ENCODE results near the gene PDPR. TPM values are rescaled to one million over a fixed set of nuclear protein-coding genes. Genes with fewer than 3 reads are reported as not detected.
"Not testable (repeated sequence)": the region's sequence is repeated elsewhere in the genome, so short reads cannot be mapped to it uniquely, and the experiment has no call there.

The PDPR gene
- total RNA-seq, 1 experiment from 2014 or later = 9.4 TPM

- H3K4me2 ChIP-seq (ENCODE audit: low read length); H3K9ac ChIP-seq (ENCODE audit: low read length); H3K9me2 ChIP-seq (replicated peaks; ENCODE audit: low read length); H3K79me2 ChIP-seq (ENCODE audit: low read length); ATAC-seq; H3F3A ChIP-seq (ENCODE audit: low read length, unreplicated experiment); BruUV-seq (replicated peaks); H3K27me3 ChIP-seq (ENCODE audit: low read length); H2AFZ ChIP-seq (ENCODE audit: low read length); H3K4me3 ChIP-seq (ENCODE audit: low read length); H3K27ac ChIP-seq (ENCODE audit: low read length); DNase-seq; H3K9me3 ChIP-seq (ENCODE audit: low read length); H3K36me3 ChIP-seq (ENCODE audit: low read depth, low read length); intact Hi-C loops (cut with micrococcal nuclease); POLR2A ChIA-PET (ENCODE audit: unreplicated experiment); H3K4me1 ChIP-seq (ENCODE audit: insufficient read depth, low read length); H4K20me1 ChIP-seq (ENCODE audit: low read length); CTCF ChIA-PET: not testable (repeated sequence)
Observed at GRCh38 chr16:70081219-70081618, 32.9 kb upstream of the PDPR start.

DNA sequence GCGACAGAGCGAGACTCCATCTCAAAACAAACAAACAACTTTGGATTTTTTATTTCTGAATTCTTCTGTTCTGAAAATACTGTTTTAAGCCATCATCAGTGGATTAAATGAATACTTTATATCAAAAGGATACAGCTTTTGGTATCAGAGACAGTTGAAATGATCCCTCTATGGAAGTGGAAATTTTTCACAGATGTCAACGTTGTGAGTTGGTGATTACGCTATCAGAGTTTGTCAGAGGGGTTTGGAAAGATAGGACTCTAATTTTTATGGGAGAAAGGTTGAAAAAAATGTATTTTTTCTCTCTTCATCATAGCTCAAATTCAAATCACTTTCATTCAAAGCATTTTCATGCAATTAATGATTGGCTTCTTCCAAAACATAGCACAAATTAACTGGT, 30.2 kb upstream of the PDPR start:
- BruUV-seq (replicated peaks); H3K27ac ChIP-seq (ENCODE audit: low read length); H2AFZ ChIP-seq (ENCODE audit: low read length); H3K9me3 ChIP-seq (ENCODE audit: low read length); H3K36me3 ChIP-seq (ENCODE audit: low read depth, low read length); H3K9ac ChIP-seq (ENCODE audit: low read length); CTCF ChIA-PET; ATAC-seq; H3K4me1 ChIP-seq (ENCODE audit: insufficient read depth, low read length); H3F3A ChIP-seq (ENCODE audit: low read length, unreplicated experiment); H3K79me2 ChIP-seq (ENCODE audit: low read length); H4K20me1 ChIP-seq (ENCODE audit: low read length); intact Hi-C loops (cut with micrococcal nuclease); H3K4me2 ChIP-seq (ENCODE audit: low read length); H3K27me3 ChIP-seq (ENCODE audit: low read length); H3K4me3 ChIP-seq (ENCODE audit: low read length); POLR2A ChIA-PET (ENCODE audit: unreplicated experiment); DNase-seq; H3K9me2 ChIP-seq (replicated peaks; ENCODE audit: low read length): not testable (repeated sequence)

- CTCF ChIA-PET; H3K27ac ChIP-seq (ENCODE audit: low read length); H2AFZ ChIP-seq (ENCODE audit: low read length); H3K36me3 ChIP-seq (ENCODE audit: low read depth, low read length); H3K4me3 ChIP-seq (ENCODE audit: low read length); POLR2A ChIA-PET (ENCODE audit: unreplicated experiment); intact Hi-C loops (cut with micrococcal nuclease); H3K9ac ChIP-seq (ENCODE audit: low read length); H3K4me1 ChIP-seq (ENCODE audit: insufficient read depth, low read length); H3K4me2 ChIP-seq (ENCODE audit: low read length); H3K27me3 ChIP-seq (ENCODE audit: low read length); H3F3A ChIP-seq (ENCODE audit: low read length, unreplicated experiment); H3K79me2 ChIP-seq (ENCODE audit: low read length); H3K9me3 ChIP-seq (ENCODE audit: low read length); H4K20me1 ChIP-seq (ENCODE audit: low read length); BruUV-seq (replicated peaks); ATAC-seq; DNase-seq; H3K9me2 ChIP-seq (replicated peaks; ENCODE audit: low read length): not testable (repeated sequence)
Observed at GRCh38 chr16:70088160-70088559, 26.0 kb upstream of the PDPR start.

- H3K79me2 ChIP-seq (ENCODE audit: low read length); H3K4me2 ChIP-seq (ENCODE audit: low read length); ATAC-seq; BruUV-seq (replicated peaks); H3F3A ChIP-seq (ENCODE audit: low read length, unreplicated experiment); H3K4me1 ChIP-seq (ENCODE audit: insufficient read depth, low read length); H3K27ac ChIP-seq (ENCODE audit: low read length); H3K36me3 ChIP-seq (ENCODE audit: low read depth, low read length); H3K4me3 ChIP-seq (ENCODE audit: low read length); H3K9me3 ChIP-seq (ENCODE audit: low read length); H4K20me1 ChIP-seq (ENCODE audit: low read length); POLR2A ChIA-PET (ENCODE audit: unreplicated experiment); H3K27me3 ChIP-seq (ENCODE audit: low read length); DNase-seq; intact Hi-C loops (cut with micrococcal nuclease); H3K9me2 ChIP-seq (replicated peaks; ENCODE audit: low read length); H3K9ac ChIP-seq (ENCODE audit: low read length); CTCF ChIA-PET; H2AFZ ChIP-seq (ENCODE audit: low read length): not testable (repeated sequence)
Observed at GRCh38 chr16:70088877-70089276, 25.3 kb upstream of the PDPR start.

GRCh38 chr16:70089289-70089688, 24.8 kb upstream of the PDPR start:
- H4K20me1 ChIP-seq (ENCODE audit: low read length); H3K9me2 ChIP-seq (replicated peaks; ENCODE audit: low read length); H3K4me3 ChIP-seq (ENCODE audit: low read length); H2AFZ ChIP-seq (ENCODE audit: low read length); H3K79me2 ChIP-seq (ENCODE audit: low read length); H3K4me1 ChIP-seq (ENCODE audit: insufficient read depth, low read length); H3K9me3 ChIP-seq (ENCODE audit: low read length); DNase-seq; H3K9ac ChIP-seq (ENCODE audit: low read length); H3F3A ChIP-seq (ENCODE audit: low read length, unreplicated experiment); ATAC-seq; H3K4me2 ChIP-seq (ENCODE audit: low read length); H3K36me3 ChIP-seq (ENCODE audit: low read depth, low read length); CTCF ChIA-PET; BruUV-seq (replicated peaks); POLR2A ChIA-PET (ENCODE audit: unreplicated experiment); H3K27ac ChIP-seq (ENCODE audit: low read length); H3K27me3 ChIP-seq (ENCODE audit: low read length); intact Hi-C loops (cut with micrococcal nuclease): not testable (repeated sequence)

DNA sequence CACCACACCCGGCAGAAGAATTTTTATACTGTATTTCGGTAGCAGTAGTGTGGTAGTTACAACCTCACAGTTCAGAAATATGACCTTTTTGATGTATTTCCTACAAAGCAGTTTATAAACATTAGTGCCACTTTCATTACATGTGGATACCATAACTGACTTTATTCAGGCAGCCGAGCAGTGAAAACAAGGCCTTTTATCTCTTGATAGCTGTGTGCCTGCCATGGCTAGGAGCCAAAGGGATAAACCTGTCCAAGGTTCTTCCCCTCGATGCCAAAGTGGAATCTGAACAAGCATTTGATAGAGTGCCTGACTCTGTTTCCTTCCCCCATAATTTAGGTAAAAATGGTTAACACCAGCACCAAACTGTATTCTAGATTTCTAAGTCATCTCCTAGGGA, 23.0 kb upstream of the PDPR start:
- H3K4me1 ChIP-seq (ENCODE audit: insufficient read depth, low read length); intact Hi-C loops (cut with micrococcal nuclease); H3K79me2 ChIP-seq (ENCODE audit: low read length); H3K4me3 ChIP-seq (ENCODE audit: low read length); ATAC-seq; H4K20me1 ChIP-seq (ENCODE audit: low read length); H3K4me2 ChIP-seq (ENCODE audit: low read length); H3K27ac ChIP-seq (ENCODE audit: low read length); DNase-seq; H3K9me3 ChIP-seq (ENCODE audit: low read length); H3K36me3 ChIP-seq (ENCODE audit: low read depth, low read length); H2AFZ ChIP-seq (ENCODE audit: low read length); H3K9ac ChIP-seq (ENCODE audit: low read length); H3F3A ChIP-seq (ENCODE audit: low read length, unreplicated experiment); POLR2A ChIA-PET (ENCODE audit: unreplicated experiment); H3K27me3 ChIP-seq (ENCODE audit: low read length); BruUV-seq (replicated peaks); CTCF ChIA-PET; H3K9me2 ChIP-seq (replicated peaks; ENCODE audit: low read length): not testable (repeated sequence)

DNA sequence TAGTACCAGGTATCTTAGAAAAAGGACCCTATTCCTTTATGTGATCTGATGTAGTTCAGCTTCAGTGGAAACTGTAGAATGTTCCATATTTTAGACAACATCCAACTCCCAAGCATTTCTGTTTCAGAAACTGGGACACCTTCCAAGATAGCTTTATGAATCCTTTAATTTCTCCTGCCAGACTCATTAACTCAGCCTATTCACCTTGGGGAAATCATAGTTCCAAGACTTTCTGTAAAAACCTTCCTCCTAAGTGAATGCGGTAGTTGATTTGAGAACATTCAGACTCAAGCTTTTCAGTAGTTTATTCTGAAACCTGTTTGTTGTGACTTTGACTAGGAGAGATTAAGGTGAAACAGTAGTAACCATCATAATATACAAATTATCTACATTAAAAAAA, 20.0 kb upstream of the PDPR start:
- CTCF ChIA-PET = interaction anchor here (0.6 kb wide), 1 partner anchor 294 kb away, joined by 7 read pairs; no protein-coding TSS in a partner anchor
- H3K27ac ChIP-seq (ENCODE audit: low read length); H3K9me3 ChIP-seq (ENCODE audit: low read length); DNase-seq; H3K4me2 ChIP-seq (ENCODE audit: low read length); H3K9me2 ChIP-seq (replicated peaks; ENCODE audit: low read length); H3K4me1 ChIP-seq (ENCODE audit: insufficient read depth, low read length); POLR2A ChIA-PET (ENCODE audit: unreplicated experiment); H3F3A ChIP-seq (ENCODE audit: low read length, unreplicated experiment); H3K79me2 ChIP-seq (ENCODE audit: low read length); H3K9ac ChIP-seq (ENCODE audit: low read length); H3K27me3 ChIP-seq (ENCODE audit: low read length); BruUV-seq (replicated peaks); ATAC-seq; H2AFZ ChIP-seq (ENCODE audit: low read length); H3K4me3 ChIP-seq (ENCODE audit: low read length); H3K36me3 ChIP-seq (ENCODE audit: low read depth, low read length); H4K20me1 ChIP-seq (ENCODE audit: low read length); intact Hi-C loops (cut with micrococcal nuclease): not testable (repeated sequence)

Data from PC-3 (cell line).